ENCODE results near the gene NAV2. TPM values are rescaled to one million over a fixed set of nuclear protein-coding genes. Genes with fewer than 3 reads are reported as not detected.

NAV2 gene
- total and polyA plus RNA-seq, 4 experiments from 2014 or later: 1.1 to 6.2 (median 4.2) TPM; not detected in 1

GRCh38 chr11:19711911-19712280 lies 741 bp upstream of the NAV2 start:
- Mint-ChIP-seq H3K4me1 (peaks cover 14 to 38% (median 25%) of the 10 kb centered on the region in 4 donors), H3K9me3 (no peaks in the 10 kb centered on the region), H3K27me3 (peaks cover 12 to 18% of the 10 kb centered on the region in 2 donors), H3K4me3 (peak overlapping the region; percentile 92 to 99 (median 96)), H3K36me3 (peaks cover 0 to 5% of the 10 kb centered on the region in 2 donors), H3K27ac (peak overlapping the region; percentile 48 to 97 (median 94))
- H3K27ac ChIP-seq (ENCODE audit: low read depth, low read length): peak overlapping the region; percentile 47
- intact Hi-C loops (cut with micrococcal nuclease): loop anchor here (2.0 to 10.0 kb wide), 2 partner anchors 595 to 1697 kb away; partner anchors contain the start of genes SERGEF and ZDHHC13
- CTCF ChIA-PET (ENCODE audit: partially characterized antibody): interaction anchor here (1.4 to 2.5 kb wide), 3 partner anchors 12 to 31 kb away, joined by 4 to 14 read pairs (median 10); no protein-coding TSS in a partner anchor
- peaks cover 20% of the 10 kb centered on the region for H3K4me1 ChIP-seq (ENCODE audit: insufficient read depth, low read length)
- no peak for DNase-seq
- H3K27me3 ChIP-seq (ENCODE audit: insufficient read depth, low read length): peaks cover 23% of the 10 kb centered on the region
- peak overlapping the region; percentile 63 to 67 for H3K4me3 ChIP-seq (ENCODE audit: low read length in 2 of 2)
- H3K36me3 ChIP-seq (ENCODE audit: insufficient read depth, low read length): no peaks in the 10 kb centered on the region
- no peaks in the 10 kb centered on the region for H3K9me3 ChIP-seq (ENCODE audit: control insufficient read depth in 1 of 2, low read length in 2 of 2)
- POLR2A ChIA-PET (ENCODE audit: partially characterized antibody): interaction anchor here (1.5 to 5.3 kb wide), 4 partner anchors 9 to 48 kb away, joined by 5 to 106 read pairs (median 10); no protein-coding TSS in a partner anchor

GRCh38 chr11:19713196-19714021 lies 772 bp downstream of the NAV2 start:
- peak overlapping the region; percentile 40 to 67 for H3K4me3 ChIP-seq (ENCODE audit: low read length in 2 of 2)
- no peaks in the 10 kb centered on the region for H3K9me3 ChIP-seq (ENCODE audit: control insufficient read depth in 1 of 2, low read length in 2 of 2)
- H3K4me3 Mint-ChIP-seq: peak overlapping the region; percentile 89 to 98 (median 92)
- no peak overlapping the region for H3K27ac ChIP-seq (ENCODE audit: low read depth, low read length)
- peak in 4 of 5 donors; percentile 5 to 11 (median 8) for DNase-seq
- no peaks in the 10 kb centered on the region for H3K9me3 Mint-ChIP-seq
- H3K27me3 Mint-ChIP-seq: peaks cover 12 to 18% of the 10 kb centered on the region in 2 donors
- peaks cover 14 to 46% (median 30%) of the 10 kb centered on the region in 4 donors for H3K4me1 Mint-ChIP-seq
- H3K36me3 ChIP-seq (ENCODE audit: insufficient read depth, low read length): no peaks in the 10 kb centered on the region
- peaks cover 0 to 5% of the 10 kb centered on the region in 2 donors for H3K36me3 Mint-ChIP-seq
- POLR2A ChIA-PET (ENCODE audit: partially characterized antibody): interaction anchor here (1.1 to 5.3 kb wide), 5 partner anchors 8 to 49 kb away, joined by 3 to 106 read pairs (median 5); no protein-coding TSS in a partner anchor
- peaks cover 23% of the 10 kb centered on the region for H3K27me3 ChIP-seq (ENCODE audit: insufficient read depth, low read length)
- CTCF ChIA-PET (ENCODE audit: partially characterized antibody): interaction anchor here (1.0 to 2.5 kb wide), 3 partner anchors 10 to 29 kb away, joined by 3 to 14 read pairs (median 10); no protein-coding TSS in a partner anchor
- intact Hi-C loops (cut with micrococcal nuclease): loop anchor here (1.0 to 10.0 kb wide), 3 partner anchors 10 to 1699 kb away; partner anchors contain the start of genes SERGEF and ZDHHC13
- H3K4me1 ChIP-seq (ENCODE audit: insufficient read depth, low read length): peaks cover 20% of the 10 kb centered on the region
- peak overlapping the region; percentile 75 to 86 (median 80) for H3K27ac Mint-ChIP-seq

GRCh38 chr11:19714022-19714386 lies 1.4 kb downstream of the NAV2 start:
- Histone ChIP-seq H3K4me3 (ENCODE audit: low read length in 2 of 2) (peak overlapping the region; percentile 40 to 67), H3K36me3 (ENCODE audit: insufficient read depth, low read length) (no peaks in the 10 kb centered on the region), H3K27ac (ENCODE audit: low read depth, low read length) (no peak overlapping the region), H3K27me3 (ENCODE audit: insufficient read depth, low read length) (peaks cover 23% of the 10 kb centered on the region), H3K4me1 (ENCODE audit: insufficient read depth, low read length) (peaks cover 20% of the 10 kb centered on the region), H3K9me3 (ENCODE audit: control insufficient read depth in 1 of 2, low read length in 2 of 2) (no peaks in the 10 kb centered on the region)
- peak overlapping the region; percentile 87 to 95 (median 92) for H3K4me3 Mint-ChIP-seq
- H3K27me3 Mint-ChIP-seq: peaks cover 12 to 18% of the 10 kb centered on the region in 2 donors
- ChIA-PET POLR2A (ENCODE audit: partially characterized antibody) (interaction anchor here (5.3 kb wide), 1 partner anchor 10 kb away, joined by 106 read pairs; no protein-coding TSS in a partner anchor), CTCF (ENCODE audit: partially characterized antibody) (interaction anchor here (1.0 kb wide), 1 partner anchor 28 kb away, joined by 3 read pairs; no protein-coding TSS in a partner anchor)
- H3K36me3 Mint-ChIP-seq: peaks cover 0 to 5% of the 10 kb centered on the region in 2 donors
- DNase-seq: peak in 1 of 5 donors; percentile 5
- peak overlapping the region in 4 of 7 donors; percentile 4 to 74 (median 46) for H3K27ac Mint-ChIP-seq
- H3K9me3 Mint-ChIP-seq: no peaks in the 10 kb centered on the region
- peaks cover 14 to 46% (median 30%) of the 10 kb centered on the region in 4 donors for H3K4me1 Mint-ChIP-seq
- intact Hi-C loops (cut with micrococcal nuclease): loop anchor here (10.0 kb wide), 1 partner anchor 1699 kb away; the partner anchor contains the start of gene SERGEF

- H3K4me1 Mint-ChIP-seq: peaks cover 14 to 46% (median 30%) of the 10 kb centered on the region in 4 donors
- intact Hi-C loops (cut with micrococcal nuclease): loop anchor here (10.0 kb wide), 1 partner anchor 1700 kb away; the partner anchor contains the start of gene SERGEF
- peak overlapping the region; percentile 87 to 95 (median 92) for H3K4me3 Mint-ChIP-seq
- H3K36me3 Mint-ChIP-seq: peaks cover 0 to 5% of the 10 kb centered on the region in 2 donors
- H3K27ac Mint-ChIP-seq: peak overlapping the region; percentile 1 to 57 (median 25)
- POLR2A ChIA-PET (ENCODE audit: partially characterized antibody): interaction anchor here (5.3 kb wide), 1 partner anchor 9 kb away, joined by 106 read pairs; no protein-coding TSS in a partner anchor
- Histone ChIP-seq H3K4me1 (ENCODE audit: insufficient read depth, low read length) (peaks cover 20% of the 10 kb centered on the region), H3K36me3 (ENCODE audit: insufficient read depth, low read length) (no peaks in the 10 kb centered on the region), H3K27ac (ENCODE audit: low read depth, low read length) (no peak overlapping the region), H3K27me3 (ENCODE audit: insufficient read depth, low read length) (peaks cover 23% of the 10 kb centered on the region), H3K4me3 (ENCODE audit: low read length in 2 of 2) (peak overlapping the region; percentile 40 to 67), H3K9me3 (ENCODE audit: control insufficient read depth in 1 of 2, low read length in 2 of 2) (no peaks in the 10 kb centered on the region)
- H3K9me3 Mint-ChIP-seq: no peaks in the 10 kb centered on the region
- peak in 1 of 5 donors; percentile 4 for DNase-seq
- H3K27me3 Mint-ChIP-seq: peaks cover 12 to 18% of the 10 kb centered on the region in 2 donors
- CTCF ChIA-PET (ENCODE audit: partially characterized antibody): interaction anchor here (1.0 to 1.1 kb wide), 2 partner anchors 9 to 28 kb away, joined by 3 read pairs; no protein-coding TSS in a partner anchor
Observed at GRCh38 chr11:19714387-19715363, 2.0 kb downstream of the NAV2 start.

GRCh38 chr11:19715373-19715772 lies 2.7 kb downstream of the NAV2 start:
- Histone ChIP-seq H3K4me1 (ENCODE audit: insufficient read depth, low read length) (peaks cover 20% of the 10 kb centered on the region), H3K27ac (ENCODE audit: low read depth, low read length) (no peak overlapping the region), H3K9me3 (ENCODE audit: control insufficient read depth in 1 of 2, low read length in 2 of 2) (no peaks in the 10 kb centered on the region), H3K4me3 (ENCODE audit: low read length in 2 of 2) (no peak overlapping the region), H3K27me3 (ENCODE audit: insufficient read depth, low read length) (peaks cover 23% of the 10 kb centered on the region), H3K36me3 (ENCODE audit: insufficient read depth, low read length) (no peaks in the 10 kb centered on the region)
- Mint-ChIP-seq H3K4me3 (peak overlapping the region in 7 of 8 donors; percentile 27 to 93 (median 72)), H3K27me3 (peaks cover 12 to 18% of the 10 kb centered on the region in 2 donors), H3K9me3 (no peaks in the 10 kb centered on the region), H3K36me3 (peaks cover 0 to 5% of the 10 kb centered on the region in 2 donors), H3K27ac (peak overlapping the region in 2 of 7 donors; percentile 16 to 57), H3K4me1 (peaks cover 14 to 46% (median 30%) of the 10 kb centered on the region in 4 donors)
- POLR2A ChIA-PET (ENCODE audit: partially characterized antibody): interaction anchor here (5.3 kb wide), 1 partner anchor 8 kb away, joined by 106 read pairs; no protein-coding TSS in a partner anchor
- no peak for DNase-seq
- intact Hi-C loops (cut with micrococcal nuclease): loop anchor here (10.0 kb wide), 1 partner anchor 1701 kb away; the partner anchor contains the start of gene SERGEF
- CTCF ChIA-PET (ENCODE audit: partially characterized antibody): interaction anchor here (1.1 kb wide), 1 partner anchor 8 kb away, joined by 3 read pairs; no protein-coding TSS in a partner anchor

- Mint-ChIP-seq H3K4me3 (no peak overlapping the region), H3K4me1 (peaks cover 22 to 51% (median 30%) of the 10 kb centered on the region in 4 donors), H3K9me3 (peaks cover 0 to 2% (median 0%) of the 10 kb centered on the region in 8 donors), H3K36me3 (peaks cover 0 to 1% of the 10 kb centered on the region in 2 donors), H3K27me3 (peaks cover 11 to 17% of the 10 kb centered on the region in 2 donors), H3K27ac (no peak overlapping the region)
- Histone ChIP-seq H3K4me3 (ENCODE audit: low read length in 2 of 2) (no peak overlapping the region), H3K27me3 (ENCODE audit: insufficient read depth, low read length) (peaks cover 23% of the 10 kb centered on the region), H3K36me3 (ENCODE audit: insufficient read depth, low read length) (no peaks in the 10 kb centered on the region), H3K4me1 (ENCODE audit: insufficient read depth, low read length) (peaks cover 22% of the 10 kb centered on the region), H3K27ac (ENCODE audit: low read depth, low read length) (no peak overlapping the region), H3K9me3 (ENCODE audit: control insufficient read depth in 1 of 2, low read length in 2 of 2) (no peaks in the 10 kb centered on the region)
- DNase-seq: no peak
- ChIA-PET CTCF (ENCODE audit: partially characterized antibody) (interaction anchor here (0.8 to 1.9 kb wide), 3 partner anchors 24 to 158 kb away, joined by 3 to 5 read pairs (median 3); no protein-coding TSS in a partner anchor), POLR2A (ENCODE audit: partially characterized antibody) (no interaction called here)
- intact Hi-C loops (cut with micrococcal nuclease): loop anchor here (10.0 kb wide), 1 partner anchor 1703 kb away; the partner anchor contains the start of gene SERGEF
Observed at GRCh38 chr11:19718051-19718450, 5.4 kb downstream of the NAV2 start.

Data from CD4-positive, alpha-beta memory T cell (primary cell).